HUDEP-2 (cell line): Measurements from ENCODE around the gene AKAP8L.

Source experiments
- DNase-seq, 76 experiments: peaks; one replicate each; lab custom pipeline; 2025; ENCODE audit not compliant: unreplicated experiment in 76 of 76; lab: John Stamatoyannopoulos, UW

The AKAP8L gene

GRCh38 chr19:15448778-15449619 lies 30.2 kb upstream of the AKAP8L start:
- no peak for DNase-seq

- peak in 2 of 76 experiments; percentile 16 to 28 for DNase-seq
Observed at GRCh38 chr19:15448044-15448777, 29.4 kb upstream of the AKAP8L start.

GRCh38 chr19:15447057-15447456 lies 28.3 kb upstream of the AKAP8L start:
- DNase-seq: no peak

GRCh38 chr19:15445807-15446376 lies 27.1 kb upstream of the AKAP8L start:
- DNase-seq: no peak

GRCh38 chr19:15445227-15445605 lies 26.4 kb upstream of the AKAP8L start:
- no peak for DNase-seq

GRCh38 chr19:15444505-15445226 lies 25.9 kb upstream of the AKAP8L start:
- no peak for DNase-seq

- DNase-seq: no peak
Observed at GRCh38 chr19:15443838-15444237, 25.1 kb upstream of the AKAP8L start.

GRCh38 chr19:15443325-15443724 lies 24.5 kb upstream of the AKAP8L start:
- DNase-seq: no peak

GRCh38 chr19:15442142-15442920 lies 23.5 kb upstream of the AKAP8L start:
- no peak for DNase-seq

GRCh38 chr19:15441317-15441716 lies 22.5 kb upstream of the AKAP8L start:
- DNase-seq: no peak

GRCh38 chr19:15439821-15440641 lies 21.2 kb upstream of the AKAP8L start:
- no peak for DNase-seq

- DNase-seq: peak in 14 of 76 experiments; percentile 13 to 38 (median 26)
Observed at GRCh38 chr19:15439078-15439799, 20.5 kb upstream of the AKAP8L start.

GRCh38 chr19:15438577-15438976 lies 19.8 kb upstream of the AKAP8L start:
- DNase-seq: no peak

GRCh38 chr19:15438124-15438496 lies 19.3 kb upstream of the AKAP8L start:
- no peak for DNase-seq

- peak in 1 of 76 experiments; percentile 12 for DNase-seq
Observed at GRCh38 chr19:15437355-15438123, 18.8 kb upstream of the AKAP8L start.

- DNase-seq: no peak
Observed at GRCh38 chr19:15436826-15437110, 18.0 kb upstream of the AKAP8L start.

GRCh38 chr19:15436012-15436825 lies 17.4 kb upstream of the AKAP8L start:
- DNase-seq: no peak
